ENCODE results near the gene SENP5.

- TF ChIP-seq EZH2phosphoT487 (IDR thresholded peaks at IDR 0.05; ENCODE audit: insufficient read depth, low read depth) (no peak), EZH2 (IDR thresholded peaks at IDR 0.05; ENCODE audit: insufficient read depth, poor library complexity, severe bottlenecking) (no peak)
Measured at GRCh38 chr3:196962930-196963630, 95.4 kb downstream of the SENP5 start.

All from GM23248 (cell line).